K562 (cell line): ENCODE results near the gene TMEM270. TPM values are rescaled to one million over a fixed set of nuclear protein-coding genes. Genes with fewer than 3 reads are reported as not detected.

ENCODE experiments used
- ATF4 ChIP-seq: fragments of 450-650 bp; formaldehyde crosslinking; IDR thresholded peaks from 2 replicates; pipeline ENCODE4 v1.4.0; 2022; ENCODE audit warnings: mild to moderate bottlenecking, moderate library complexity
- BCOR ChIP-seq: fragments of 450-650 bp; IDR thresholded peaks from 2 replicates; pipeline ENCODE4 v1.6.1; 2016
- CBFA2T2 ChIP-seq: fragments of 450-650 bp; conservative IDR thresholded peaks from 2 replicates; pipeline ENCODE4 v1.6.1; 2017; ENCODE audit warnings: mild to moderate bottlenecking
- CREB1 ChIP-seq, 2 experiments: sonication (generic) in 1 of 2; formaldehyde crosslinking in 1 of 2; IDR thresholded peaks; 2 replicates each; pipeline versions ENCODE4 v1.6.1 to v1.8.0; 2012 to 2022; ENCODE audit warnings: inconsistent platforms in 1 of 2, mild to moderate bottlenecking in 1 of 2, missing genetic modification reagents in 1 of 2, moderate library complexity in 1 of 2
- CXXC5 ChIP-seq: fragments of 250-450 bp; sonication (Bioruptor Pico); IDR thresholded peaks from 2 replicates; pipeline ENCODE4 v1.8.0; 2022; ENCODE audit warnings: inconsistent platforms, mild to moderate bottlenecking, moderate library complexity
- DACH1 ChIP-seq: fragments of 450-650 bp; IDR thresholded peaks from 2 replicates; pipeline ENCODE4 v1.6.1; 2018; ENCODE audit not compliant: partially characterized antibody
- DIDO1 ChIP-seq: fragments of 450-650 bp; IDR thresholded peaks from 2 replicates; pipeline ENCODE4 v1.6.1; 2016; ENCODE audit warnings: low read depth, missing biosample characterization, missing genetic modification characterization
- ELF1 ChIP-seq: fragments of 200-800 bp; sonication (Bioruptor generic); IDR thresholded peaks from 2 replicates; pipeline ENCODE4 v1.6.1; 2016; ENCODE audit warnings: missing genetic modification characterization, missing compliant biosample characterization
- ELK1 ChIP-seq: sonication (generic); formaldehyde crosslinking; IDR thresholded peaks from 2 replicates; pipeline ENCODE4 v1.8.1; 2022; ENCODE audit warnings: missing genetic modification reagents
- GATAD2B ChIP-seq: fragments of 450-650 bp; IDR thresholded peaks from 2 replicates; pipeline ENCODE4 v1.6.1; 2017; ENCODE audit warnings: mild to moderate bottlenecking, borderline replicate concordance
- GTF2E2 ChIP-seq: fragments of 200-800 bp; sonication (Bioruptor generic); IDR thresholded peaks from 2 replicates; pipeline ENCODE4 v1.6.1; 2016; ENCODE audit warnings: missing genetic modification characterization, missing compliant biosample characterization
- HMG20A ChIP-seq: fragments of 450-650 bp; formaldehyde crosslinking; conservative IDR thresholded peaks from 2 replicates; pipeline ENCODE4 v1.4.0; 2020; ENCODE audit warnings: mild to moderate bottlenecking, mixed read lengths
- KLF13 ChIP-seq: fragments of 450-650 bp; IDR thresholded peaks from 2 replicates; pipeline ENCODE4 v1.6.1; 2016; ENCODE audit warnings: missing genetic modification characterization, low read depth, mild to moderate bottlenecking, missing compliant biosample characterization, moderate library complexity, borderline replicate concordance
- MLLT1 ChIP-seq, 2 experiments: fragments of 450-650 bp; IDR thresholded peaks; 2 replicates each; pipeline ENCODE4 v1.6.1; 2016
- NCOA4 ChIP-seq: fragments of 450-650 bp; IDR thresholded peaks from 2 replicates; pipeline ENCODE4 v1.6.1; 2018; ENCODE audit warnings: mild to moderate bottlenecking; ENCODE audit not compliant: partially characterized antibody
- NFIC ChIP-seq: fragments of 450-650 bp; IDR thresholded peaks from 2 replicates; pipeline ENCODE4 v1.6.1; 2017; ENCODE audit warnings: mild to moderate bottlenecking, inconsistent platforms
- PYGO2 ChIP-seq: fragments of 450-650 bp; IDR thresholded peaks from 2 replicates; pipeline ENCODE4 v1.6.1; 2016; ENCODE audit warnings: mild to moderate bottlenecking, missing genetic modification characterization, moderate library complexity, missing compliant biosample characterization
- SMARCA4 ChIP-seq: fragments of 450-650 bp; IDR thresholded peaks from 2 replicates; pipeline ENCODE4 v1.6.1; 2016
- SRSF9 ChIP-seq: fragments of 200-400 bp; formaldehyde crosslinking; IDR thresholded peaks from 2 replicates; pipeline ENCODE4 v1.6.1; 2017; ENCODE audit warnings: low read depth, low read length, borderline replicate concordance
- TAF15 ChIP-seq: fragments of 200-400 bp; formaldehyde crosslinking; IDR thresholded peaks from 2 replicates; pipeline ENCODE4 v1.6.1; 2017; ENCODE audit warnings: mild to moderate bottlenecking, low read depth, low read length, moderate library complexity
- VEZF1 ChIP-seq: fragments of 200-800 bp; sonication (Bioruptor generic); IDR thresholded peaks from 2 replicates; pipeline ENCODE4 v1.6.1; 2017; ENCODE audit warnings: missing genetic modification characterization, missing compliant biosample characterization
- ZBTB8A ChIP-seq: fragments of 450-650 bp; IDR thresholded peaks from 2 replicates; pipeline ENCODE4 v1.6.1; 2018; ENCODE audit warnings: mild to moderate bottlenecking, moderate library complexity; ENCODE audit not compliant: partially characterized antibody
- ZNF184 ChIP-seq: sonication (generic); formaldehyde crosslinking; IDR thresholded peaks from 2 replicates; pipeline ENCODE4 v1.5.0; 2020; ENCODE audit warnings: missing genetic modification reagents
- ZNF311 ChIP-seq: fragments of 250-450 bp; sonication (Bioruptor Pico); IDR thresholded peaks from 2 replicates; pipeline ENCODE4 v1.4.0; 2020; ENCODE audit warnings: mild to moderate bottlenecking, moderate library complexity
- ZNF449 ChIP-seq: fragments of 250-450 bp; sonication (Bioruptor Pico); IDR thresholded peaks from 2 replicates; pipeline ENCODE4 v1.8.0; 2022; ENCODE audit warnings: moderate library complexity, mild to moderate bottlenecking, inconsistent platforms
- polyA plus RNA-seq, 8 experiments: library from polyadenylated mRNA; depleted of rRNA in 4 of 8; stranded (reverse) in 5 of 8; unstranded in 3 of 8; fragments of >200 nt; fragmentation: Nextera tagmentation in 2 of 8; fragmentation: Illumina TruSeq in 1 of 8; extraction: Ambion mirVana in 2 of 8; extraction: Trizol in 1 of 8; gene quantifications; 2 replicates each; pipeline versions ENCODE4 v1.2.1 to v1.2.3, GENCODE V29; 2011 to 2014; ENCODE audit warnings: inconsistent platforms in 1 of 8, missing spikeins in 1 of 8
- total RNA-seq, 7 experiments: library from RNA; depleted of rRNA in 6 of 7; stranded (reverse); fragments of >200 nt in 6 of 7; fragmentation: Illumina TruSeq in 2 of 7; extraction: Trizol in 2 of 7; gene quantifications; 2 replicates each; pipeline versions ENCODE4 v1.2.1 to v1.2.3, GENCODE V29; 2011 to 2021; ENCODE audit warnings: low replicate concordance in 1 of 7

The TMEM270 gene
- total and polyA plus RNA-seq, 9 of the 15 experiments (the other 6 are each of a cell fraction or from before 2014, with no cell fraction given), result not detected

GRCh38 chr7:73839290-73839689 lies 21.7 kb upstream of the TMEM270 start (continued):
- TF ChIP-seq SRSF9, result no peak
- TF ChIP-seq NFIC, result no peak
- no peak for TF ChIP-seq GATAD2B
- TF ChIP-seq SMARCA4, result no peak
- no peak for TF ChIP-seq ATF4 (CRISPR knock-in tag)
- TF ChIP-seq NCOA4, result peak; percentile 26
- peak; percentile 84 for TF ChIP-seq BCOR
- TF ChIP-seq GTF2E2 (tag), result no peak
- no peak for TF ChIP-seq ELK1 (CRISPR knock-in tag)
- no peak for TF ChIP-seq ZNF449
- TF ChIP-seq ELF1 (tag), result no peak
- TF ChIP-seq ZNF184, result no peak
- TF ChIP-seq ZBTB8A, result no peak
- TF ChIP-seq VEZF1 (CRISPR knock-in tag), result no peak
- no peak for TF ChIP-seq CXXC5 (CRISPR knock-in tag)
- TF ChIP-seq CREB1 (IDR thresholded peaks at IDR 0.05), result no peak
- no peak for TF ChIP-seq CREB1 (CRISPR knock-in tag; IDR thresholded peaks at IDR 0.05)
- no peak for TF ChIP-seq MLLT1 (IDR thresholded peaks at IDR 0.05)
- TF ChIP-seq DIDO1 (tag), result no peak
- no peak for TF ChIP-seq TAF15
- no peak for TF ChIP-seq DACH1
- TF ChIP-seq HMG20A (CRISPR knock-in tag), result no peak
- TF ChIP-seq KLF13 (tag), result no peak
- no peak for TF ChIP-seq CBFA2T2
- no peak for TF ChIP-seq PYGO2 (tag)
- no peak for TF ChIP-seq ZNF311 (CRISPR knock-in tag)
